GM13976 (cell line): Measurements from ENCODE around the gene AIFM2.
"Not testable (repeated sequence)": the region's sequence is repeated elsewhere in the genome, so short reads cannot be mapped to it uniquely, and the experiment has no call there.

ENCODE experiments used
- DNase-seq: peaks from one replicate; pipeline ENCODE4 v3.0.0; 2012; ENCODE audit warnings: low spot score
- in situ Hi-C: fragments of 300-500 bp; cut with MboI; formaldehyde crosslinking; loops from one replicate; pipeline ENCODE4 v1.12.0; 2022; ENCODE audit warnings: low sequenced_read_pairs, mixed read lengths, inconsistent platforms; ENCODE audit not compliant: unreplicated experiment
- TF ChIP-seq, protein P1 (sequence below): IDR thresholded peaks from 2 replicates; pipeline ENCODE4 v1.5.1; 2012; ENCODE audit warnings: borderline replicate concordance, mild to moderate bottlenecking; ENCODE audit not compliant: insufficient read depth; ENCODE audit errors: extremely low read depth, missing control alignments, control extremely low read depth

AIFM2 gene

DNA sequence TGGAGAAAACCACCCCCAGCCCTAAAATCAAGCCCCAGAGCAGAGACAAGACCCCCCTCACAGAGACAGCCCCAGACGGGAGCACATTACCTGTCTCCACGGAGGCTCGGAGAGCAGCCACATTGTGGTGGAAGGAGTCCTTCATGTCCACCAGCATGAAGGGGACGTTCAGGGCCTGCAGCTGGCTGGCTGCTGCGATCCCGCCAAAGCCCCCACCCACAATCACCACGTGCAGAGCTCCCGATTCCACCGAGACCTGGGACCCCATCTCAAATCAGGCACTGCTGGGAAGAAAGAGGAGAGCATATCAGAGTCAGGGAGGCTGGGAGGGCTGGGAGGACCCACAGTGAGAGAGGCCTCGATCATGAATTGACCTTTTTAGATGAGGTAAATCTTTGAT, 8.8 kb downstream of the AIFM2 start:
- DNase-seq: no peak
- in situ Hi-C loops: no loop called here
- TF ChIP-seq, protein P1, sequence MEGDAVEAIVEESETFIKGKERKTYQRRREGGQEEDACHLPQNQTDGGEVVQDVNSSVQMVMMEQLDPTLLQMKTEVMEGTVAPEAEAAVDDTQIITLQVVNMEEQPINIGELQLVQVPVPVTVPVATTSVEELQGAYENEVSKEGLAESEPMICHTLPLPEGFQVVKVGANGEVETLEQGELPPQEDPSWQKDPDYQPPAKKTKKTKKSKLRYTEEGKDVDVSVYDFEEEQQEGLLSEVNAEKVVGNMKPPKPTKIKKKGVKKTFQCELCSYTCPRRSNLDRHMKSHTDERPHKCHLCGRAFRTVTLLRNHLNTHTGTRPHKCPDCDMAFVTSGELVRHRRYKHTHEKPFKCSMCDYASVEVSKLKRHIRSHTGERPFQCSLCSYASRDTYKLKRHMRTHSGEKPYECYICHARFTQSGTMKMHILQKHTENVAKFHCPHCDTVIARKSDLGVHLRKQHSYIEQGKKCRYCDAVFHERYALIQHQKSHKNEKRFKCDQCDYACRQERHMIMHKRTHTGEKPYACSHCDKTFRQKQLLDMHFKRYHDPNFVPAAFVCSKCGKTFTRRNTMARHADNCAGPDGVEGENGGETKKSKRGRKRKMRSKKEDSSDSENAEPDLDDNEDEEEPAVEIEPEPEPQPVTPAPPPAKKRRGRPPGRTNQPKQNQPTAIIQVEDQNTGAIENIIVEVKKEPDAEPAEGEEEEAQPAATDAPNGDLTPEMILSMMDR: no peak

- in situ Hi-C loops, DNase-seq: not testable (repeated sequence)
These were observed 9.5 kb downstream of the AIFM2 start for GRCh38 chr10:70123166-70123565.

- TF ChIP-seq, protein P1: no peak
- no peak for DNase-seq
- in situ Hi-C loops: no loop called here
These were observed 9.9 kb downstream of the AIFM2 start for GRCh38 chr10:70122742-70123141.

- no peak for DNase-seq
- in situ Hi-C loops: no loop called here
- TF ChIP-seq, protein P1: no peak
These were observed 11.2 kb downstream of the AIFM2 start for GRCh38 chr10:70121281-70121949.

- DNase-seq: no peak
- in situ Hi-C loops: no loop called here
- TF ChIP-seq, protein P1: no peak
These were observed 12.2 kb downstream of the AIFM2 start for GRCh38 chr10:70120417-70120816.

- in situ Hi-C loops: no loop called here
- no peak for DNase-seq
- TF ChIP-seq, protein P1: no peak
These were observed 13.0 kb downstream of the AIFM2 start for GRCh38 chr10:70119623-70120022.

DNA sequence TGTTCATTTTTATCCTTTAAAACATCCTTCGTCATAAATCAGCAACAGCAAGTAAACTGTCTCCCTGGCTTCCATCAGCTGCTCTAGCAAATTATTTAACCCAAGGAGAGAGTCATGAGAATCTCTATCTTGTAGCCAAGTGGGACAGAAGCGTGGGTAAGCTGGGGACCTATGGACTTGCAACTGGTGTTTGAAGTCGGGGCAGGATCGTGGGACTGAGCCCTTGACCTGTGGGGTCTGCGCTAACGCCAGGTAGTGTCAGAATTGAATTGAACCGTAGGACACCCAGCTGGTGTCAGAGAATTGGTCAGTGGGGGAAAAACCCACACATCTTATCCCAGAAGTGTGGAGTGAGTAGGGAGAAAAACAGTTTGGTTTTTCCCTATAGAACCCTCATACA, 13.4 kb downstream of the AIFM2 start:
- TF ChIP-seq, protein P1: no peak
- in situ Hi-C loops: no loop called here
- no peak for DNase-seq
